Dedifferentiated amniotic fluid mesenchymal stem cell (primary cell): ENCODE results near the gene PDK2.
A peak's percentile ranks its signal among the peaks of the same experiment; 100 is the strongest.
"Not testable (repeated sequence)": the region's sequence is repeated elsewhere in the genome, so short reads cannot be mapped to it uniquely, and the experiment has no call there.

Experiments used
- DNase-seq: peaks from one replicate; pipeline ENCODE4 v3.0.0-alpha.2; 2016; ENCODE audit errors: extremely low spot score

PDK2 gene

GRCh38 chr17:50058296-50058953 lies 36.7 kb upstream of the PDK2 start:
- DNase-seq: no peak

GRCh38 chr17:50059256-50059655 lies 35.9 kb upstream of the PDK2 start:
- DNase-seq: no peak

GRCh38 chr17:50059759-50060273 lies 35.3 kb upstream of the PDK2 start:
- DNase-seq: no peak

- no peak for DNase-seq
These were observed 34.0 kb upstream of the PDK2 start for GRCh38 chr17:50060951-50061712.

GRCh38 chr17:50061713-50062045 lies 33.5 kb upstream of the PDK2 start:
- not testable (repeated sequence) for DNase-seq

- DNase-seq: peak; percentile 68
These were observed 32.6 kb upstream of the PDK2 start for GRCh38 chr17:50062293-50063243.

- DNase-seq: no peak
These were observed 31.4 kb upstream of the PDK2 start for GRCh38 chr17:50063561-50064252.

- DNase-seq: peak; percentile 95
These were observed 30.7 kb upstream of the PDK2 start for GRCh38 chr17:50064253-50065001.

GRCh38 chr17:50065056-50065455 lies 30.1 kb upstream of the PDK2 start:
- DNase-seq: no peak

GRCh38 chr17:50066995-50067394 lies 28.2 kb upstream of the PDK2 start:
- DNase-seq: no peak

GRCh38 chr17:50067996-50068395 lies 27.2 kb upstream of the PDK2 start:
- DNase-seq: no peak

GRCh38 chr17:50070908-50071680 lies 24.1 kb upstream of the PDK2 start:
- no peak for DNase-seq

GRCh38 chr17:50071692-50072091 lies 23.5 kb upstream of the PDK2 start:
- no peak for DNase-seq

- no peak for DNase-seq
These were observed 23.0 kb upstream of the PDK2 start for GRCh38 chr17:50072130-50072529.

- no peak for DNase-seq
These were observed 22.2 kb upstream of the PDK2 start for GRCh38 chr17:50072925-50073324.

GRCh38 chr17:50074227-50074626 lies 20.9 kb upstream of the PDK2 start:
- DNase-seq: no peak

GRCh38 chr17:50075446-50076032 lies 19.6 kb upstream of the PDK2 start:
- no peak for DNase-seq

GRCh38 chr17:50076221-50076590 lies 18.9 kb upstream of the PDK2 start:
- DNase-seq: no peak

GRCh38 chr17:50076591-50077235 lies 18.4 kb upstream of the PDK2 start:
- DNase-seq: no peak
